Karpas-422 (cell line): Measurements from ENCODE around the gene GNAQ. TPM values are rescaled to one million over a fixed set of nuclear protein-coding genes. Genes with fewer than 3 reads are reported as not detected.

Experiments used
- DNase-seq: peaks from one replicate; pipeline ENCODE4 v3.0.0-alpha.2; 2015
- H2AFZ ChIP-seq: fragments of 200-600 bp; sonication (generic); 2 replicates; pipeline ENCODE4 v1.6.1; 2014; ENCODE audit warnings: antibody characterized with exemption, low read length, mixed read lengths
- H3K27ac ChIP-seq: fragments of 200-600 bp; sonication (generic); 2 replicates; pipeline ENCODE4 v1.5.1; 2014; ENCODE audit warnings: mild to moderate bottlenecking, low read length, moderate library complexity
- H3K27me3 ChIP-seq: fragments of 200-600 bp; sonication (generic); 2 replicates; pipeline ENCODE4 v1.6.1; 2014; ENCODE audit warnings: low read length, mixed read lengths
- H3K36me3 ChIP-seq: fragments of 200-600 bp; sonication (generic); 2 replicates; pipeline ENCODE4 v1.6.1; 2014; ENCODE audit warnings: low read length, mixed read lengths; ENCODE audit not compliant: insufficient read depth
- H3K4me1 ChIP-seq: fragments of 200-600 bp; sonication (generic); 2 replicates; pipeline ENCODE4 v1.6.1; 2014; ENCODE audit warnings: mild to moderate bottlenecking, low read length, mixed read lengths
- H3K4me2 ChIP-seq: fragments of 200-600 bp; sonication (generic); 2 replicates; pipeline ENCODE4 v1.6.1; 2014; ENCODE audit warnings: low read length, low read depth, mild to moderate bottlenecking; ENCODE audit not compliant: poor library complexity, severe bottlenecking
- H3K4me3 ChIP-seq: fragments of 200-600 bp; sonication (generic); 2 replicates; pipeline ENCODE4 v1.5.1; 2014; ENCODE audit warnings: mild to moderate bottlenecking, antibody characterized with exemption, low read length, mixed read lengths
- H3K79me2 ChIP-seq: fragments of 200-600 bp; sonication (generic); 2 replicates; pipeline ENCODE4 v1.6.1; 2014; ENCODE audit warnings: mild to moderate bottlenecking, low read length, mixed read lengths
- H3K9ac ChIP-seq: fragments of 200-600 bp; sonication (generic); 2 replicates; pipeline ENCODE4 v1.6.0; 2014; ENCODE audit warnings: low read length
- H3K9me2 ChIP-seq: fragments of 200-600 bp; sonication (generic), shearing (Covaris generic); replicated peaks from 2 replicates; pipeline ENCODE4 v1.6.0; 2014; ENCODE audit warnings: mild to moderate bottlenecking, low read length, moderate library complexity; ENCODE audit not compliant: insufficient read depth
- H3K9me3 ChIP-seq: fragments of 300-700, 200-600 bp; sonication (generic); 2 replicates; pipeline ENCODE4 v1.6.1; 2014; ENCODE audit warnings: low read length, mixed read lengths
- H4K20me1 ChIP-seq: fragments of 200-600 bp; sonication (generic); 2 replicates; pipeline ENCODE4 v1.6.1; 2014; ENCODE audit warnings: mild to moderate bottlenecking, antibody characterized with exemption, low read length, low read depth; ENCODE audit not compliant: insufficient read depth
- total RNA-seq: library from RNA; depleted of rRNA; stranded (reverse); fragments of >200 nt; shearing (Covaris generic); gene quantifications from 2 replicates; pipeline ENCODE4 v1.2.3, GENCODE V29; 2014; ENCODE audit warnings: low replicate concordance

Gene GNAQ
- total RNA-seq, 1 experiment from 2014 or later = not detected

DNA sequence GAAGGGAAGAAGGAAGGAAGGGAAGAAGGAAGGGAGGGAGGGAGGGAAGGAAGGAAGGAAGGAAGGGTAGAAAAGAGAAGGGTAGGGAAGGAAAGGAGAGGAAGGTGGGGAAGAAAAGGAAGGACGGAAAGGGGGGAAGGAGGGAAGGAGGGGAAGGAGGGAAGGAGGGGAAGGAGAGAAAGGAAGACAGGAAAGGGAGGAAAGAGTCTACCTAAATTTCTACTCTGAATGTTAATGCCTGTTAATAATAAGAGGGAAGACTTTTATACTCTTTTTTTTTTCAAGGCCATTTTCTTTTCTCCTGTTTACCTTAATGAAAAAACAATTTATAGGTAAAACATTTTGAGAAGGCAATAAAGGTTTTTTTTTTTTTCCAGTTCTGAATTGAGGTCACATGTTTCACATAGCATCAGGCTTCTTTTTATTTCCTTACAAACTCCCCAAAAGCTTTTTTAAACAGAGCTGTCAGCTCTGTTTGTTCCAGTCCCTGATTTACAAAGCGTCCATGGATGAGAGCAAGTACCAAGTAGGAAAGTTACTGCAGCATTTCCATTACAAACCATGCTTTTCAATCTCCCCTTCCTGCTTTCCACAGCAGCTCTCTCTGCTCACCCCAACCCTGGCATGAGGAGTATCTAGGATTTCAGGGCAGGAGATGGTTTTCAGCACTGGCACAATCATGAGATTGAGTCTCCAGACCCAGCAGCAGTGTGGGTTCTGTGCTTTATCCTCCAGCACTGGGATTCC, 173.9 kb downstream of the GNAQ start:
- no peak overlapping the region for H3K27ac ChIP-seq
- no peaks in the 10 kb centered on the region for H4K20me1 ChIP-seq
- no peak overlapping the region for H3K4me3 ChIP-seq
- no peaks in the 10 kb centered on the region for H3K9me2 ChIP-seq
- H3K4me1 ChIP-seq = no peaks in the 10 kb centered on the region
- H3K36me3 ChIP-seq = no peaks in the 10 kb centered on the region
- no peaks in the 10 kb centered on the region for H3K79me2 ChIP-seq
- H3K9ac ChIP-seq = no peak overlapping the region
- DNase-seq = no peak
- H3K27me3 ChIP-seq = no peaks in the 10 kb centered on the region
- no peaks in the 10 kb centered on the region for H3K9me3 ChIP-seq
- H2AFZ ChIP-seq = no peak overlapping the region
- H3K4me2 ChIP-seq = no peak overlapping the region

DNA sequence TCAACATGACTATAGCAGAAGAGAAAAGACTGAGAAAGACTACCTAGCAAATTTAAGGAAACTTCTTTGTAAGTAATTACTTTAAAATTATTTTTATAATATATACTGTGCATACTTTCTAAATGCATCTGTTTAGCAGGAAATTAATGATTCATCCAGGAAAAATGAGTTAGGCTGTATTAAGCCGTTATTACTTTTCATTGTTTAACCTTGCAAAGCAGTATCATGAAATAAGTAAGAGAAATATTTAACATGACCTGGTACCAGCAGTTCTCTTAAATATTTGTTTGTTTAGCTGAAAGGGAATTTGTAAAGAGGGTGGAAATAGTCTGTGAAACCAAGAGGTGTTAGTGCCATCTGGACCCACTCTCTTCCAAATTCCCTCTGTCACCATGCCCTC, 175.0 kb downstream of the GNAQ start:
- no peak overlapping the region for H3K9ac ChIP-seq
- no peaks in the 10 kb centered on the region for H3K27me3 ChIP-seq
- no peak overlapping the region for H3K4me3 ChIP-seq
- H3K4me2 ChIP-seq = no peak overlapping the region
- H3K27ac ChIP-seq = no peak overlapping the region
- H3K9me2 ChIP-seq = no peaks in the 10 kb centered on the region
- H3K9me3 ChIP-seq = no peaks in the 10 kb centered on the region
- H3K4me1 ChIP-seq = no peaks in the 10 kb centered on the region
- H3K79me2 ChIP-seq = no peaks in the 10 kb centered on the region
- H2AFZ ChIP-seq = no peak overlapping the region
- H3K36me3 ChIP-seq = no peaks in the 10 kb centered on the region
- no peaks in the 10 kb centered on the region for H4K20me1 ChIP-seq
- DNase-seq = no peak

DNA sequence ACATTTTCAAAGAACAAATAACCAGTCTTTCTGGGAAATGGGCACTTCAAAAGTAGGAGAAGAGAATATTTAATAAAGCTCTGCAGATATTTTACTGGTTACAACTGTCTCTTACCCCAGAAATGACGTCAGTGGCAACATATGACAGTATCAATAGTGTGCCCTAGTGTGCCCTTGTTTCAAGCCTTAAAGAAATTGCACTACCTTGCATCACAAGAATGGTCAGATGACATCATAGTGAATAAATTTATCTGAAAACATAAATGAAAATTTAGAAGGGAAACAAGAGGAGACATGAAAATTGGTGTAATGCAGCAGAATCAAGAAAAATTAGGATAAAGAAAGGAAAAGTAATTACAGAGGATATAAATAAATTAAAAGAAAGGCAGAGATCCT, 176.7 kb downstream of the GNAQ start:
- Histone ChIP-seq H3K9me2 (no peaks in the 10 kb centered on the region), H3K27me3 (no peaks in the 10 kb centered on the region), H4K20me1 (no peaks in the 10 kb centered on the region), H3K27ac (no peak overlapping the region), H3K4me2 (no peak overlapping the region), H3K4me3 (no peak overlapping the region), H3K9ac (no peak overlapping the region), H3K9me3 (no peaks in the 10 kb centered on the region), H2AFZ (no peak overlapping the region), H3K36me3 (no peaks in the 10 kb centered on the region), H3K79me2 (no peaks in the 10 kb centered on the region), H3K4me1 (no peaks in the 10 kb centered on the region)
- no peak for DNase-seq

DNA sequence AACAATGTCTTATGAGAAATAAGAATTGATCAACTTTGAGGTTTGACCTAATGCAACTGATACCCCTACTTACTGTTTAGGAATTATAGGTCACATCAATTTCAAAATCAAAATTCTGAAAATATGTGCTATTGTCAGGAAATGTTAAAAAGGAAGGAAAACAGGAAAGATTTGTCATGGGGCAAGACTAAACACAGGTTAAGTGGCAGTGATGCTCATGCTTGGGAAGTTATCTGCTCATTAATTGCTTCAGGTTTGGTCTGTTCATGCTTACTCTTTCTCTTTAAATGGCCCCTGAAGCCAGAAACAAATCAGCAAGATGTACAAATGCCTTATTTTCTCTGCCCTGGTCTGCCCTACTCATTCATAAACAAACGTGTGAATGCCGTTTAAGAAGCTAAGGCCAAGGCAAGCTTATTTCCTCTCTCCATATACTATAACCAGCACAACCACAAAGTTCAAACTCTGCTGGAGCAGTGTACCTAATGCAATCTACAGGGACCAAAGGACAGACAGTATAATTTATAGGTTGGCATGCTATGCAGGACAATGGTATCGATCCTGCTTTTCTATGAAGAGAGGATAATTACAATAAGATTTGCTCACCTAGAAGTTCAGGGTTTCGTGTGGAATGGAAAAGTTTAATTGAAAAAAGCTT, 177.2 kb downstream of the GNAQ start:
- H4K20me1 ChIP-seq = no peaks in the 10 kb centered on the region
- H3K4me3 ChIP-seq = no peak overlapping the region
- no peaks in the 10 kb centered on the region for H3K79me2 ChIP-seq
- H3K27me3 ChIP-seq = no peaks in the 10 kb centered on the region
- no peaks in the 10 kb centered on the region for H3K4me1 ChIP-seq
- no peaks in the 10 kb centered on the region for H3K9me2 ChIP-seq
- no peak for DNase-seq
- H3K9ac ChIP-seq = no peak overlapping the region
- no peak overlapping the region for H2AFZ ChIP-seq
- no peak overlapping the region for H3K27ac ChIP-seq
- no peaks in the 10 kb centered on the region for H3K36me3 ChIP-seq
- H3K9me3 ChIP-seq = no peaks in the 10 kb centered on the region
- no peak overlapping the region for H3K4me2 ChIP-seq

DNA sequence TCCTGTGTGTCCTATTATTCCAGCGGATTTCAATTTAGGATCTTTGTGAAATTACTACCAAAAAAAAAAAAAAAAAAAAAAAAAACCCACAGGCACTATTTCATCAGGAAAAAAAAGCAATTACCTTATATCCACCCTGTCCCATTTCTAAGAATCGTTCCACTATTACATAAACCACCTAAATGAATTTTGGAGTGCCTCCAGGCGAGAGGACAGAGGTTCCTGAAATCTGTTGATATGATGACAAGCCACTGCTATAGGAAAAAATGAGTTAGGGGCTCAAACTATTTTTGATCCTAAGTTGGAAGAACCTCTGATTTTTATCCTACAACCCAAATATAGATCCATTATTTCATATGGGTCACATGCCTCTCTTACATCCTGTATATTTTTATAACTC, 177.9 kb downstream of the GNAQ start:
- Histone ChIP-seq H3K4me2 (no peak overlapping the region), H3K4me1 (no peaks in the 10 kb centered on the region), H3K9me3 (no peaks in the 10 kb centered on the region), H3K9me2 (no peaks in the 10 kb centered on the region), H3K79me2 (no peaks in the 10 kb centered on the region), H4K20me1 (no peaks in the 10 kb centered on the region), H2AFZ (no peak overlapping the region), H3K4me3 (no peak overlapping the region), H3K27ac (no peak overlapping the region), H3K36me3 (no peaks in the 10 kb centered on the region), H3K27me3 (no peaks in the 10 kb centered on the region), H3K9ac (no peak overlapping the region)
- no peak for DNase-seq

DNA sequence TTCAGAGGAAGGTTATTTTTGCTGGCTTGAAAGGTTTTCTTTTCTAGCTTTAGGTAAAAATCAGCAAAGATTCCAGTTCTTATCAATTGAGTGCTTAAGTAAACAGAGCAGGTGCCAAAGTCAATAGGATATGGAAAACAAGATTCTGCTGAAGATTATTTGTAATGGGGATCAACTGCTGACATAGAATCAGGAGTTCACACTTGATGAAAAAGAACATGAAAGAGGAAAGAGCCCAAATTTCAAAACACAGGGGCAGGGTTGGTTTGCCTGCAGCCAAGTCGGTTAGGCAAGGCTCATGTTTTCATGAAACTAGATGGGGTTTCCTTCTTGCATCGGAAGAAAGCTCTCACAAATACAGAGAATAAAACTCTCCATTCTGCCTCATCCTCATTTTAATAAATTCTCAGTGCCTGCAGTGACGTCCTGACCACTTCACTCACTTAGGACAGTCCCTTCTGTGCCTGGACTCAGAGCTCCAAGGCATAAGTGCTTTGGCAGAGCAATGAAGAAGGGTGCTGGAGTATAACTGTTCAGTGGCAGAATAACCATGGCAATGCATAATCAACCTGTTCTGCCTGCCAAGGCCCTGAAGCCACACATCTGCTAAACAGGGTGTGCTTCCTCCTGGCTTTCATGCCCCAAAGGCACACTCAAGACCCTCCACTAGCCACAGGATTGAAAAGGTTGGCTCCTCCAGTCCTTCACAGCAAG, 179.6 kb downstream of the GNAQ start:
- Histone ChIP-seq H3K9me2 (no peaks in the 10 kb centered on the region), H3K9me3 (no peaks in the 10 kb centered on the region), H3K4me3 (no peak overlapping the region), H3K4me1 (no peaks in the 10 kb centered on the region), H3K27me3 (no peaks in the 10 kb centered on the region), H4K20me1 (no peaks in the 10 kb centered on the region), H3K4me2 (no peak overlapping the region), H3K79me2 (no peaks in the 10 kb centered on the region), H2AFZ (no peak overlapping the region), H3K9ac (no peak overlapping the region), H3K27ac (no peak overlapping the region), H3K36me3 (no peaks in the 10 kb centered on the region)
- DNase-seq = no peak

DNA sequence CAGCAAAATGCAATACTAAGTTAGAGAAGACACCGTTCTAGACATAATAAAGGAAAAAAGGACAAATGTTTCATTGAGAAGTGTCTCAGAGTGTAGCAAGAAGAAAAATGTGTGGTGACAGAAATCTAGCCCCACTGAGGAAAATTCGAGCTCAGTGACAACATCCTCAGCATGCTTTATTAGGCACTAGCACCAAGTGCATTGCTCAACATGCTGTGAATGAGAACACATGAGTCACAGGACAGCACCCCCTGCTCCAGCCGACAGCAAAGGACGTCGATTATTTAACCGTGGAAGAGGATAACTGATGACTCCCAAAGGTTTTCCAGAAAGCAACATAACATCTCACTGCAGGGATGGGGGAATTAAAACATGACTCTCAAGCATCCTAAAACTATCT, 182.7 kb downstream of the GNAQ start:
- Histone ChIP-seq H3K79me2 (no peaks in the 10 kb centered on the region), H3K27me3 (no peaks in the 10 kb centered on the region), H3K4me3 (no peak overlapping the region), H3K36me3 (no peaks in the 10 kb centered on the region), H4K20me1 (no peaks in the 10 kb centered on the region), H3K9ac (no peak overlapping the region), H3K4me1 (no peaks in the 10 kb centered on the region), H3K9me3 (no peaks in the 10 kb centered on the region), H3K4me2 (no peak overlapping the region), H3K27ac (no peak overlapping the region), H3K9me2 (no peaks in the 10 kb centered on the region), H2AFZ (no peak overlapping the region)
- DNase-seq = no peak

DNA sequence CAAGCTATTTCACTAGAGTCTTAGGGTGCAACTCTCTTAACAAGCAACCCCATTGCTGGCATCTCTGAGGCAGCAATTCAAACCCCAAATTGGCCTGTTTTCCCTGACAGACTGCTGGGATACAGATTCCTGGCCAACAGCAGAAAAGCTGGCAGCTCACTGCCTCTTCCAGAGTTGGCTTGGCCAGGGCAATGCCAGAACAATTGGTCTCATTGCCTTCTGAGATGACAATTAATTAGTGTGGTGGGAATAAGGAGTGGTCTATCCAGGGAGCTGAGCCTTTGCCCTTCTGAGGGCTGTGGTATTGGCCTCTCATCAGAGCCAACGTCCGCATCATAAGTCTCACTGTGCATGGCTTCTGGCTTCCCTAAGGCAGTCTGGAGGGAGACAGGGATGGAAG, 183.2 kb downstream of the GNAQ start:
- Histone ChIP-seq H3K4me2 (no peak overlapping the region), H3K36me3 (no peaks in the 10 kb centered on the region), H3K27me3 (no peaks in the 10 kb centered on the region), H3K4me3 (no peak overlapping the region), H2AFZ (no peak overlapping the region), H3K79me2 (no peaks in the 10 kb centered on the region), H3K4me1 (no peaks in the 10 kb centered on the region), H3K27ac (no peak overlapping the region), H4K20me1 (no peaks in the 10 kb centered on the region), H3K9ac (no peak overlapping the region), H3K9me3 (no peaks in the 10 kb centered on the region), H3K9me2 (no peaks in the 10 kb centered on the region)
- no peak for DNase-seq
